MM.1S (cell line): ENCODE results near the gene RASA4B.
"Not testable (repeated sequence)": the region's sequence is repeated elsewhere in the genome, so short reads cannot be mapped to it uniquely, and the experiment has no call there.

Source experiments
- CTCF ChIP-seq: fragments of 300-600 bp; sonication (generic); IDR thresholded peaks from 2 replicates; pipeline ENCODE4 v1.5.1; 2016; ENCODE audit warnings: antibody characterized with exemption, low read length, mixed read lengths
- EZH2phosphoT487 ChIP-seq: fragments of 300-600 bp; sonication (generic); IDR thresholded peaks from 2 replicates; pipeline ENCODE4 v1.6.1; 2018; ENCODE audit warnings: antibody characterized with exemption, low read length

- TF ChIP-seq EZH2phosphoT487, CTCF: not testable (repeated sequence)
Measured at GRCh38 chr7:102517550-102518147, at the start of gene RASA4B.
